Thyroid gland (tissue), 4 donors: ENCODE results near the gene CDS1.

Experiments used
- POLR2A ChIP-seq, 2 donors: fragments of 450-650 bp; IDR thresholded peaks; one replicate each; pipeline ENCODE4 v1.6.1; 2017; ENCODE audit warnings: antibody characterized with exemption in 2 of 2, mild to moderate bottlenecking in 2 of 2, moderate library complexity in 1 of 2
- TF ChIP-seq, protein P1 (sequence below), 6 experiments: fragments of 200-600 bp in 3 of 6; fragments of 450-650 bp in 3 of 6; sonication (generic) in 3 of 6; IDR thresholded peaks; one replicate each; pipeline ENCODE4 v1.5.1; 2016 to 2019; ENCODE audit warnings: antibody characterized with exemption in 6 of 6, mild to moderate bottlenecking in 2 of 6, inconsistent platforms in 1 of 6, moderate library complexity in 1 of 6

DNA sequence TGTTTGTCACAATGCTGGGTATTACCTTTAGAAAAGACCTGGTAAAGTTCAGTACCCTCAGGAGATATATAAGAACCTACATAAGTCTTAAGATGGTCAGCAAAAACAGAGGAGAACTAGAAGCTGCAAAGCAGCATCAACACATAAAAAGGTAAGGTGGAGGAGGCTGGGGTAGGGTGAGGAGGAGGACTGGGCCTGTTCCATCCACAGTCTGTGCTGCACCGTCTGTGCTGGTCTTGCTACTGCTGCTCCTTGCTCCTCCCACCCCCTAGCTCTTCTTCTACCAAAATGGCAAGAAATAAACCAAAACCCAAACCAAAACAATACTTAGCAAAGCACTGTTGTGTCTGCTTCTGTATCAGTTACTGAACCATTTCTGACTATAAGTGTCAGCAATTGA is 102.2 kb downstream of the CDS1 start:
- TF ChIP-seq, protein P1, sequence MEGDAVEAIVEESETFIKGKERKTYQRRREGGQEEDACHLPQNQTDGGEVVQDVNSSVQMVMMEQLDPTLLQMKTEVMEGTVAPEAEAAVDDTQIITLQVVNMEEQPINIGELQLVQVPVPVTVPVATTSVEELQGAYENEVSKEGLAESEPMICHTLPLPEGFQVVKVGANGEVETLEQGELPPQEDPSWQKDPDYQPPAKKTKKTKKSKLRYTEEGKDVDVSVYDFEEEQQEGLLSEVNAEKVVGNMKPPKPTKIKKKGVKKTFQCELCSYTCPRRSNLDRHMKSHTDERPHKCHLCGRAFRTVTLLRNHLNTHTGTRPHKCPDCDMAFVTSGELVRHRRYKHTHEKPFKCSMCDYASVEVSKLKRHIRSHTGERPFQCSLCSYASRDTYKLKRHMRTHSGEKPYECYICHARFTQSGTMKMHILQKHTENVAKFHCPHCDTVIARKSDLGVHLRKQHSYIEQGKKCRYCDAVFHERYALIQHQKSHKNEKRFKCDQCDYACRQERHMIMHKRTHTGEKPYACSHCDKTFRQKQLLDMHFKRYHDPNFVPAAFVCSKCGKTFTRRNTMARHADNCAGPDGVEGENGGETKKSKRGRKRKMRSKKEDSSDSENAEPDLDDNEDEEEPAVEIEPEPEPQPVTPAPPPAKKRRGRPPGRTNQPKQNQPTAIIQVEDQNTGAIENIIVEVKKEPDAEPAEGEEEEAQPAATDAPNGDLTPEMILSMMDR (IDR thresholded peaks at IDR 0.05) = no peak
- no peak for TF ChIP-seq POLR2A (IDR thresholded peaks at IDR 0.05)
